Measurements from ENCODE around the gene FDXR.

- TF ChIP-seq SUZ12 (IDR thresholded peaks at IDR 0.05; ENCODE audit: extremely low read depth, insufficient read depth, insufficient read length): no peak
- TF ChIP-seq YY1 (IDR thresholded peaks at IDR 0.05; ENCODE audit: insufficient read depth, insufficient read length): no peak
Observed at GRCh38 chr17:74881073-74881472, 8.3 kb upstream of the FDXR start.
